Coronary artery (tissue), 2 donors: ENCODE results near the gene LRFN4.

ENCODE experiments used
- DNase-seq: peaks from one replicate; pipeline ENCODE4 v3.0.0-alpha.2; 2017; ENCODE audit warnings: low spot score
- H3K27ac ChIP-seq, 2 donors: fragments of 200-600 bp; sonication (generic); one replicate each; pipeline ENCODE4 v1.5.1; 2016 to 2019
- H3K4me3 ChIP-seq: fragments of 200-600 bp; sonication (generic); 2 replicates; pipeline ENCODE4 v1.5.1; 2016; ENCODE audit warnings: mild to moderate bottlenecking, moderate library complexity
- CTCF ChIP-seq: fragments of 200-600 bp; sonication (generic); IDR thresholded peaks from one replicate; pipeline ENCODE4 v1.5.1; 2019; ENCODE audit warnings: antibody characterized with exemption

LRFN4 gene

GRCh38 chr11:66880496-66881450 lies 23.9 kb downstream of the LRFN4 start:
- no peak for TF ChIP-seq CTCF
- no peak overlapping the region for H3K4me3 ChIP-seq
- no peak overlapping the region for H3K27ac ChIP-seq
- DNase-seq = no peak

- no peak for DNase-seq
- Histone ChIP-seq H3K27ac (no peak overlapping the region), H3K4me3 (no peak overlapping the region)
- no peak for TF ChIP-seq CTCF
These were observed 24.6 kb downstream of the LRFN4 start for GRCh38 chr11:66881451-66881835.

- Histone ChIP-seq H3K27ac (peak overlapping the region in 1 of 2 donors; percentile 4), H3K4me3 (no peak overlapping the region)
- no peak for DNase-seq
- no peak for TF ChIP-seq CTCF
These were observed 25.1 kb downstream of the LRFN4 start for GRCh38 chr11:66881927-66882452.

GRCh38 chr11:66882561-66883015 lies 25.7 kb downstream of the LRFN4 start:
- DNase-seq = no peak
- TF ChIP-seq CTCF = no peak
- Histone ChIP-seq H3K27ac (peak overlapping the region in 1 of 2 donors; percentile 5), H3K4me3 (peak overlapping the region; percentile 49)

GRCh38 chr11:66883016-66883965 lies 26.4 kb downstream of the LRFN4 start:
- no peak for DNase-seq
- Histone ChIP-seq H3K27ac (peak overlapping the region in 1 of 2 donors; percentile 5), H3K4me3 (peak overlapping the region; percentile 49)
- TF ChIP-seq CTCF = peak; percentile 21

- no peak overlapping the region for H3K4me3 ChIP-seq
- no peak overlapping the region for H3K27ac ChIP-seq
- no peak for TF ChIP-seq CTCF
- no peak for DNase-seq
These were observed 27.6 kb downstream of the LRFN4 start for GRCh38 chr11:66884443-66884842.
